B cell (primary cell): ENCODE data around the gene STX10. TPM values are rescaled to one million over a fixed set of nuclear protein-coding genes. Genes with fewer than 3 reads are reported as not detected.
A peak's percentile ranks its signal among the peaks of the same experiment; 100 is the strongest.

Experiments
- ATAC-seq: fragments of 200-7000 bp; cut with Tn5 transposase; one replicate; pipeline ENCODE4 v1.10.0; 2021; ENCODE audit warnings: low read depth, mild to moderate bottlenecking, moderate number of reproducible peaks, moderate library complexity
- CTCF ChIA-PET: fragments of 350-600 bp; sonication (Branson Sonifier 250); formaldehyde crosslinking; loops from one replicate; lab custom pipeline; 2021; ENCODE audit warnings: antibody characterized with exemption, inconsistent platforms; lab: Charles Lee
- POLR2A ChIA-PET: fragments of 350-600 bp; sonication (Branson Sonifier 250); formaldehyde crosslinking; loops from one replicate; lab custom pipeline; 2021; ENCODE audit warnings: antibody characterized with exemption; lab: Charles Lee
- DNase-seq: peaks from one replicate; pipeline ENCODE4 v3.0.0; 2013
- H2AFZ ChIP-seq: 2 replicates; pipeline ENCODE4 v1.6.1; 2012; ENCODE audit warnings: mild to moderate bottlenecking, low read depth, low read length; ENCODE audit not compliant: insufficient read depth, poor library complexity, severe bottlenecking
- H3K27ac ChIP-seq, 2 donors: 1 replicate in 1 of 2; 2 replicates in 1 of 2; pipeline ENCODE4 v1.5.1; 2012 to 2013; ENCODE audit warnings: low read length in 2 of 2, mild to moderate bottlenecking in 2 of 2, moderate library complexity in 1 of 2
- H3K27me3 ChIP-seq, 4 experiments: fragments of 200-600 bp in 1 of 4; sonication (generic) in 1 of 4; replicated peaks in 1 of 4; 1 replicate in 2 of 4; 2 replicates in 2 of 4; pipeline versions ENCODE4 v1.6.1 to v1.7.0; 2013 to 2016; ENCODE audit warnings: low read length in 3 of 4, mild to moderate bottlenecking in 2 of 4, mixed read lengths in 1 of 4, moderate library complexity in 1 of 4; ENCODE audit not compliant: insufficient read depth in 4 of 4, control insufficient read depth in 3 of 4; ENCODE audit errors: control extremely low read depth in 1 of 4
- H3K36me3 ChIP-seq, 2 experiments: replicated peaks in 1 of 2; 1 replicate in 1 of 2; 2 replicates in 1 of 2; pipeline versions ENCODE4 v1.6.1 to v1.7.1; 2013; ENCODE audit warnings: low read length in 1 of 2; ENCODE audit not compliant: insufficient read depth in 2 of 2, control insufficient read depth in 1 of 2; ENCODE audit errors: control extremely low read depth in 1 of 2, extremely low read depth in 1 of 2
- H3K4me1 ChIP-seq, 2 donors: fragments of 200-600 bp in 1 of 2; sonication (generic) in 1 of 2; 1 replicate in 1 of 2; 2 replicates in 1 of 2; pipeline versions ENCODE4 v1.5.1 to v1.6.1; 2013 to 2017; ENCODE audit warnings: low read length in 2 of 2; ENCODE audit not compliant: control insufficient read depth in 2 of 2, insufficient read depth in 2 of 2
- H3K4me2 ChIP-seq: replicated peaks from 2 replicates; pipeline ENCODE3; 2012; ENCODE audit warnings: mild to moderate bottlenecking, low read depth, low read length; ENCODE audit not compliant: poor library complexity, severe bottlenecking
- H3K4me3 ChIP-seq, 5 experiments: fragments of 200-600 bp in 1 of 5; sonication (generic) in 1 of 5; 1 replicate in 3 of 5; 2 replicates in 2 of 5; pipeline versions ENCODE4 v1.5.1 to v1.7.0; 2011 to 2016; ENCODE audit warnings: low read length in 4 of 5, mild to moderate bottlenecking in 4 of 5, low read depth in 2 of 5, control low read depth in 1 of 5, moderate library complexity in 1 of 5; ENCODE audit not compliant: insufficient read depth in 1 of 5; ENCODE audit errors: control extremely low read depth in 1 of 5, extremely low read depth in 1 of 5
- H3K79me2 ChIP-seq: fragments of 200-600 bp; sonication (generic); one replicate; pipeline ENCODE4 v1.6.0; 2016; ENCODE audit warnings: low read length; ENCODE audit not compliant: control insufficient read depth, insufficient read depth
- H3K9ac ChIP-seq: fragments of 200-600 bp; sonication (generic); 2 replicates; pipeline ENCODE4 v1.6.1; 2017; ENCODE audit warnings: mild to moderate bottlenecking, low read length, moderate library complexity
- H3K9me3 ChIP-seq, 3 donors: one replicate each; pipeline versions ENCODE4 v1.6.1 to v1.7.1; 2013; ENCODE audit warnings: low read length in 2 of 3; ENCODE audit not compliant: control insufficient read depth in 2 of 3, insufficient read depth in 1 of 3; ENCODE audit errors: control extremely low read depth in 1 of 3
- H4K20me1 ChIP-seq: 2 replicates; pipeline ENCODE4 v1.6.0; 2012; ENCODE audit warnings: mild to moderate bottlenecking, low read length; ENCODE audit not compliant: insufficient read depth, control insufficient read depth, poor library complexity, severe bottlenecking
- H3K27ac Mint-ChIP-seq: one replicate; pipeline ENCODE4 v1.8.0; 2021; ENCODE audit warnings: mixed read lengths
- H3K27me3 Mint-ChIP-seq: one replicate; pipeline ENCODE4 v1.8.0; 2021; ENCODE audit warnings: mixed read lengths
- H3K4me1 Mint-ChIP-seq: one replicate; pipeline ENCODE4 v1.8.0; 2021; ENCODE audit warnings: mixed read lengths
- H3K4me3 Mint-ChIP-seq: one replicate; pipeline ENCODE4 v1.8.0; 2021; ENCODE audit warnings: mixed read lengths
- H3K9me3 Mint-ChIP-seq: one replicate; pipeline ENCODE4 v1.8.0; 2022; ENCODE audit warnings: mixed read lengths; ENCODE audit not compliant: insufficient read depth
- EZH2 ChIP-seq: IDR thresholded peaks from 2 replicates; pipeline ENCODE4 v1.6.1; 2012; ENCODE audit warnings: borderline replicate concordance, low read depth, mild to moderate bottlenecking, moderate library complexity, low read length; ENCODE audit not compliant: insufficient read depth, poor library complexity, severe bottlenecking
- WGBS: methylation state at CpG from one replicate; pipeline ENCODE4 v1.1.5; 2013; ENCODE audit warnings: missing lambda C conversion rate; ENCODE audit not compliant: insufficient coverage; 5-methylcytosine and 5-hydroxymethylcytosine counted together
- intact Hi-C: fragments of 100-400 bp; cut with micrococcal nuclease; formaldehyde crosslinking; loops from one replicate; pipeline ENCODE4 v1.10.0; 2022
- polyA plus RNA-seq: library from polyadenylated mRNA; depleted of rRNA; stranded (reverse); fragments of >200 nt; gene quantifications from 2 replicates; pipeline ENCODE4 v1.2.3, GENCODE V29; 2012
- total RNA-seq, 2 donors: library from RNA; stranded (reverse); fragments of 120-200 nt in 1 of 2; gene quantifications; 1 replicate in 1 of 2; 2 replicates in 1 of 2; pipeline versions ENCODE4 v1.2.3 to v1.2.4, GENCODE V29; 2013 to 2022
- TF ChIP-seq, protein P1 (sequence below): fragments of 200-600 bp; IDR thresholded peaks from one replicate; pipeline ENCODE4 v1.8.0; 2022; ENCODE audit warnings: antibody characterized with exemption, mild to moderate bottlenecking

Gene STX10
- total and polyA plus RNA-seq, 2 donors (not counting 1 experiment from before 2014, with no cell fraction given), result 59.0 to 147 TPM

DNA sequence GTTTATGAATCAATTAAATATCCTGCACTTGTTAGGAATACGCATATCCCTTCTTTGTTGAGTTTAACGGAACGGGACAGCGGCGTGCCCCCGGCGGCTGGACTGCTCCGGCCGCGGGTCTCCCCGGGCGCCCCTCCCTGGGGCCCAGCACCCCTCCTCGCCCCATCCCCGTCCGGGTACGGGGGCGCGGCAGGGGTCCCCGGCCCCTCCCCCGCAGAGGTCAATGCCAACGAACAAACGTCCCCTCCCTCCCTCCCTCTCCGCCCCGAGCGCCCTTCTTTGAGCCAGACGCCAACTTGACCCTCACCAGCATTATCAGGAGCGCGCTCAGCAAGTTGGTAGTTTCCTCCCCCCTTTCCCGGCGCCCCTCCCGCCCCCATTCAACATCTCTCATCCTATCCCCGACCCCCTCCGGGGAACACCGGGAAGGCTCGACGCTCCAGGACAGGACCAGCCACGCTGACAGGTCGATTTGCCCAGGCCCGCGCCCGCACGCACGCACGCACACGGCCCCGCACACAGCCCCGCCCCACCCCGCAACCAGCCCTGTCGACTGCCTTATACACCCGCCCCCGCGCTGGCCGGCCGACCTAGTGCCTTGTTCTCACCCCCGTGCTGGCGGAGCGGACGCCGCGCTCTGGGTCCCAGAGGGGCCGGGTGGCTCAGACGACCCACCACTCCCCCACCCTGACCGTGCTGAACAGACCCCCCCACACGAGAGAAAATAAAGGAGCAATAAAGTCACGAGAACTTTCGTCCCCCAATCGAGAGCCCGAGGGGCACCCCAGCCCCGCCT, 52.5 kb downstream of the STX10 start:
- ATAC-seq, result peak; percentile 4
- peak overlapping the region; percentile 99 for H3K4me2 ChIP-seq

More for the DNA sequence above, 52.5 kb downstream of the STX10 start:
- Histone ChIP-seq H3K4me3 (peak overlapping the region; percentile 59 to 96 (median 92)), H4K20me1 (peaks cover 39% of the 10 kb centered on the region), H3K27ac (peak overlapping the region; percentile 73 to 87), H3K36me3 (peaks cover 3 to 29% of the 10 kb centered on the region in 2 experiments), H3K9ac (peak overlapping the region; percentile 78), H3K27me3 (no peaks in the 10 kb centered on the region), H3K79me2 (peaks cover 50% of the 10 kb centered on the region), H2AFZ (peak overlapping the region; percentile 20), H3K4me1 (peaks cover 30 to 65% of the 10 kb centered on the region in 2 donors), H3K9me3 (peaks cover 0 to 4% (median 0%) of the 10 kb centered on the region in 3 donors)
- no peaks in the 10 kb centered on the region for H3K27me3 Mint-ChIP-seq
- ChIA-PET CTCF (interaction anchor here (0.7 to 8.2 kb wide), 4 partner anchors 8 to 117 kb away, joined by 3 to 285 read pairs (median 90); no protein-coding TSS in a partner anchor), POLR2A (interaction anchor here (1.7 to 4.2 kb wide), 3 partner anchors 7 to 132 kb away, joined by 10 to 107 read pairs (median 41); partner anchors contain the start of gene LYL1)
- H3K9me3 Mint-ChIP-seq, result no peaks in the 10 kb centered on the region
- H3K27ac Mint-ChIP-seq, result peak overlapping the region; percentile 98
- intact Hi-C loops, result no loop called here
- H3K4me1 Mint-ChIP-seq, result peaks cover 58% of the 10 kb centered on the region
- TF ChIP-seq EZH2, result no peak
- TF ChIP-seq, protein P1, sequence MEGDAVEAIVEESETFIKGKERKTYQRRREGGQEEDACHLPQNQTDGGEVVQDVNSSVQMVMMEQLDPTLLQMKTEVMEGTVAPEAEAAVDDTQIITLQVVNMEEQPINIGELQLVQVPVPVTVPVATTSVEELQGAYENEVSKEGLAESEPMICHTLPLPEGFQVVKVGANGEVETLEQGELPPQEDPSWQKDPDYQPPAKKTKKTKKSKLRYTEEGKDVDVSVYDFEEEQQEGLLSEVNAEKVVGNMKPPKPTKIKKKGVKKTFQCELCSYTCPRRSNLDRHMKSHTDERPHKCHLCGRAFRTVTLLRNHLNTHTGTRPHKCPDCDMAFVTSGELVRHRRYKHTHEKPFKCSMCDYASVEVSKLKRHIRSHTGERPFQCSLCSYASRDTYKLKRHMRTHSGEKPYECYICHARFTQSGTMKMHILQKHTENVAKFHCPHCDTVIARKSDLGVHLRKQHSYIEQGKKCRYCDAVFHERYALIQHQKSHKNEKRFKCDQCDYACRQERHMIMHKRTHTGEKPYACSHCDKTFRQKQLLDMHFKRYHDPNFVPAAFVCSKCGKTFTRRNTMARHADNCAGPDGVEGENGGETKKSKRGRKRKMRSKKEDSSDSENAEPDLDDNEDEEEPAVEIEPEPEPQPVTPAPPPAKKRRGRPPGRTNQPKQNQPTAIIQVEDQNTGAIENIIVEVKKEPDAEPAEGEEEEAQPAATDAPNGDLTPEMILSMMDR, result no peak
- H3K4me3 Mint-ChIP-seq, result peak overlapping the region; percentile 93
- DNase-seq, result peak; percentile 73
- 0% methylated on average over 57 of the region's 69 CpGs for WGBS
